CD4-positive, alpha-beta T cell treated with Interleukin-4 for 1 hour (primary cell): ENCODE data around the gene KMT2E.
"Not testable (repeated sequence)": the region's sequence is repeated elsewhere in the genome, so short reads cannot be mapped to it uniquely, and the experiment has no call there.

Experiments
- DNase-seq, 2 donors: peaks; one replicate each; pipeline ENCODE4 v3.0.0-alpha.2; 2020 to 2022

KMT2E gene

DNA sequence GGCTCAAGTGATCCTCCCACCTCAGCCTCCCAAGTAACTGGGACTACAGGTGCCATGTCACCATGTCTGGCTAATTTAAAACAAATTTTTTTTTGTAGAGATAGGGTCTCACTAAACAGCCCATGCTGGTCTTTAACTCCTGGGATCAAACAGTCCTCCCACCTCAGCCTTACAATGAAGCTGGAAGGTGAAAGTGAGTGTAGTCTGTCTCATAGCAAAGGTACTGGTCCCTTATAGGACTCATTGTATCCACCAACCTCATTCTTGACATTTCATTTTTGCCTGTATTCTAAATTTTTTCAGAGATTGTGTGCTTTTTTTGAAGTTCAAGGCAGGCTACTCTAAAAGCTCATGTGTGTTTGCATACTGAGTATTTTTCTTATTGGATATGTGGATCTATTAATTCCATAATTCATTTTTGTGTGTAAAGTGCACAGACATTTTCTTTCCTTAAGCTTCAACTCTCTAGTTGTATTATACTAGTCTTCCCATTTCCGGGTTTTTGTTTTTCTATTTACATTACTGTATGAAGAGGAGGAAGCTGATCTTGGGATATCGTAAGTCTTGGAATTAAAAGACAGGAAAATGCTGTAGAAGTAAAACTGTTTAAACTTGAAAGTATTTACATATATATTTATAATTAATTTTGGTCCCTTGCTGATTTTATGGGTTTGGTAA is 13.3 kb downstream of the KMT2E start:
- no peak for DNase-seq

DNA sequence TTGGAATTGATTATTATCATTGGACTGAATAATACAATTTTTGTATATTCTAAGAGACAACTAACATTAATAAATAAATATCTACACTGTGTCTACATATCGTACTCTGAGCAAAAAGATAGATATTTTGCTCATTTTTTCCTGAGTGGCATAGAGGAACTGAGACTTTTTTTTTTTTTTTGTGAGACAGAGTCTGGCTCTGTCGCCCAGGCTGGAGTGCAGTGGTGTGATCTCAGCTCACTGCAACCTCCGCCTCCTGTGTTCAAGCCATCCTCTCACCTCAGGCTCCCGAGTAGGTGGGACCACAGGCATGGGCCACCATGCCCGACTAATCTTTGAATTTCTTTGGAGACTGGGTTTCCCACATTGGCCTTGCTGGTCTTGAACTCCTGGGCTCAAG is 14.0 kb downstream of the KMT2E start:
- no peak for DNase-seq

DNA sequence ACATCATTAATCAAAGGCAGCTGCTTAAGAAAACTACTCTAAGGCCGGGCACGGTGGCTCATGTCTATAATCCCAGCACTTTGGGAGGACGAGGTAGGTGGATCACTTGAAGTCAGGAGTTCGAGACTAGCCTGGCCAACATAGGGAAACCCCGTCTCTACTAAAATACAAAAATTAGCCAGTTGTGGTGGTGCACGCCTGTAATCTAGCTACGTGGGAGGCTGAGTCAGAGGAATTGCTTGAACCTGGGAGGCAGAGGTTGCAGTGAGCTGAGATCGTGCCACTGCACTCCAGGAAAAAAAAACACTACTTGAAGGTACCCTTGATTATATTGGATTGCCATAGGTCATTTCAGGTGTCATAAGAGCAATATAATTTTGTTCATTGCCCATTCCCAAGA is 14.9 kb downstream of the KMT2E start:
- DNase-seq, result not testable (repeated sequence)

DNA sequence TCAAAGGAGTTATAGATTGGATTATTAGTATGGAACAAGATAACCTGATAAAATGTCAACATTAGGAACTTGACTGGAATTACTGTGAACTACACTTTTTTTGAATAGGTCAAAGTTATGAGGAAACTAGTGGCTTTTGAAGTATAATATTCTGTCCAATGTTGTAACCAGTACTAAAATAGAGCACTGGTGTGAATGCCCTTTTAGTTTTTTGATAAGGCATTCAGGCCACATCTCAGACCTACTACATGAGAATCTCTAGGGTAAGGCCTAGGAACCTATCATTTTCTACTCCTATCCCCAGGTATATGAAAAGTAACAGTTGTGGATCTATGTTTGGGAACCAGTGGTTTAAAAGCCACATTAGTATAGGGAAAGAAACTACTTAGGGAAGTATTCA is 16.4 kb downstream of the KMT2E start:
- no peak for DNase-seq

DNA sequence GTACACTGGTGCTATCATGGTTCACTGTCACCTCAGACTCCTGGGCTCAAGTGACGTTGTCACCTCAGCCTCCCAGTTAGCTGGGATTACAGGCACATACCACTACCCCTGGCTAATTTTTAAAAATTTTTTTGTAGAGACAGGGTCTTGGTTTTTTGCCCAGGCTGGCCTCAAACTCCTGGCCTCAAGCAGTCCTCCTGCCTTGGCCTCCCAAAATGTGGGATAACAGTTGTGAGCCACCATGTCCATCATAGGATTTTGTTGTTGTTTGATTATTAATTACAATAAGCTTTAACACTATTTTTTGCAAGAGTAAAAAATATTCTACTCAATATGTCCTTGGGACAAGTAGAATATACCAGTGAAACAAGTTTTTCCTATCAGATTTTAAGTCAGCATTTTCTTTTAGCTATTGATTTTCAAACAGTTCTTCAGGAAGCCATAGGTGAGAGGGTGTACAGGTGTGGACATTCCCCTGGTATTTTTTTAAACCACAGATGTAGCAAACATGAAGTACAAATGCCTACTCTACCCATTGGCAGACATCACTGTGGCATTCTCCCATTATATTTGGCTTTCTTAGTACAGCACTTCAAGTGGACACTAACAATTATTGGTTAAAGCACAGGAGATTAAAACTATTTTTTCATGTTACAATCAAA is 18.7 kb downstream of the KMT2E start:
- DNase-seq, result no peak

DNA sequence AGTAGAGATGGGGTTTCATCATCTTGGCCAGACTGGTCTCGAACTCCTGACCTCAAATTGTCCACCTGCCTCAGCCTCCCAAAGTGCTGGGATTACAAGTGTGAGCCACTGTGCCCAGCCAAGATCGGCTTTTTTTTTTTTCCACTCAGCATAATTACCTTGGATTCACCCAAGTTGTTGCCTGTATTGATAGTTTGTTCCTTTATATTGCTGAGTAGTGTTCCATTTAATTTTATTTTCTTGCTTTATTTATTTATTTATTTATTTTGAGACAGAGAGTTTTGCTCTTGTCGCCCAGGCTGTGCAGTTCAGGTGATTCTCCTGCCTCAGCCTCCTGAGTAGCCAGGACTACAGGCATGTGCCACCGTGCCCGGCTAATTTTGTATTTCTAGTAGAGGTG is 21.3 kb downstream of the KMT2E start:
- DNase-seq, result no peak

DNA sequence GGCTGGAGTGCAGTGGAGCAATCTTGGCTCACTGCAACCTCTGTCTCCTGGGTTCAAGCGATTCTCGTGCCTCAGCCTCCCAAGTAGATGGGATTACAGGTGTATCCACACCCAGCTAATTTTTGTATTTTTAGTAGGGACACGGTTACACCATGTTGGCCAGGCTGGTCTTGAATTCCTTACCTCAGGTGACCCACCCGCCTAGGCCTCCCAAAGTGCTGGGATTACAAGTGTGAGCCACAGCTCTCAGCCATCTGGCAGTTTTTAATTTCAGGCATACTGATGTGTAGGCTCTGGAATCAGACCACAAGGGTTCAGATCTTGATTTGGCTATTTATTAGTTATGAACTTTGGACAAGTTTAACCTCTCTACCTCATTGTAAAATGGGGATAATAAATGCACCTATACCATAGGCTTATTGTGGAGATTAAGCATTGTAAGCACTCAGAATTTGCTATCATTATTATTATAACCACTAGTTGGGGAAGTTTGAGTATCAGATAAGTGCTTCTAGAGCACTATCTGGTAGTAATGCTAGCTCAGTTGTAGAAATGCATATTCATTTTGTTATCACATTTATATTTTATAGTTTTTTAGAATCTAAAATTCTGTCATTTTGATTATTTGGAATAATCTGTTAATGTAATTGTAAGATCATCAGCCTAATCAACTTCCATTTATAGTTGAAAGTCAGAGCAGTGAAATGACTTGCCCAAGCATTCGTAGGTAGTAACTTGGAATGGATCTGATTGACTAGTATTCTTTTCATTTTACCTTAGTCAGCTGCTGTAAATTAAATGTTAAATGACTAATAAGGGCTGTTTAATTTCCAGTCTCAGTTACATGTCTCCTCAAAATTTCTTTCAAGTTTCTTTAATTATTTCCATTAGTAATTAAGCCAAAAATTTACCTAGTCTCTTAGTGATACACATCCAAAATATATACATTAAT is 22.5 kb downstream of the KMT2E start:
- no peak for DNase-seq

DNA sequence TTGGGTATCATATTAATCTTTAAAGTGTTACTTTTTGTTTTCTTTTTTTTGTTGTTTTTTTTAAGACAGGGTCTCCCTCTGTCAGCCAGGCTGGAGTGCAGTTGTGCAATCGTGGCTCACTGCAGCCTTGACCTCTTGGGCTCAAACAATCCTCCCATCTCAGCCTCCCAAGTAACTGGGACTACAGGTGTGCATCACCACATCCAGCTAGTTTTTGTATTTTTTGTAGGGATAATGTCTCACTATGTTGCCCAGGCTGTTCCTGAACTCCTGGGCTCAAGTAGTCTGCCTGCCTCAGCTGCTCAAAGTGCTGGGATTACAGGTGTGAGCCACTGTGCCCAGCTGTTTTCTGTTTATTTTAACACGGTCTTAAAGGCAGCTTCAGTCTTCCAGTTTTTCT is 23.3 kb downstream of the KMT2E start:
- DNase-seq, result no peak

DNA sequence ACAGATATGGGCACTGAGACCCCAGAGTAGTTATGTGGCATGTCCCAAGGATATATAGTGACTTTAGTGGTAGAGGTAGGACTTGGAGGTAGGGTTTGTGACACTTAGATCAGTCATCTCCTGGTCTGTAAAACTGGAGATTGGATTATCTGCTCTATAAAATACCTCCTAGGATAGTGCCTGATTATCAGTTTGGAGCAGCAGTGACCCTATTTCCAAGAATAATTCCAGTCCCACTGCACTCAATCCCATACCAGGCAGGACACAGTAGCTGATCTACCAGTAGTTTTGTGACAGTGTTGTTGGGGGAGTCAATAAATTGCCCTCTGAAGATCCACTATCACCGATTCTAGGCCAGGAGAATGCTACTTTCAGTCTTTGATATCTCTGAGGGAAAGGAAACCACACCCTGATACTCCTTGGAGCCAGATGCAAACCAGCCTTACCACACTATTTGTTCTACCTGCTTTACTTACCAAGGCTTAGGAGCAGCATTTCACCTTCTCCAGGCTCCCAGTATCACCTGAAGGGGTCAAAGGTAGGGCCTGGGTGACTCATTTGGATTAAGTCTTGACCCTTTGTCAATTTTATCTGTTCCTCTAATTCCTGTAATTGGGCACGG is 30.6 kb downstream of the KMT2E start:
- no peak for DNase-seq

DNA sequence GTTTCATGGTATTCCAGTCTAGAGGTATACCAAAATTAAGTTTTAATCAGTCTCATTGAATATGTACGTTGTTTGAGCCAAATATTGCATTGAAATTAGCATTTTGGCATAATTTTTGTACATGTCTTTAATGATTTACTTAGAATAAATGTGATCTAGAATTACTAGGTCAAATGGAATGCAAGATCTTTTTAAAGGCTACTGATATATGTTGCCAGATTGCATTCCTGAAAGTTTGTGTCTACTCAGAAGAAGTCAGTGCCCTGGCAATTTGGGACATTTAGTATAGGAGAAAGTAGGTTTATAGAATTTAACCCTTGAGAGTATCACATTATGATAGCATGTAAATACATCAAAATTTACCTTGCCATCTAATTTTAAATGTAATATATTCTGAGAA is 32.4 kb downstream of the KMT2E start:
- DNase-seq, result no peak

DNA sequence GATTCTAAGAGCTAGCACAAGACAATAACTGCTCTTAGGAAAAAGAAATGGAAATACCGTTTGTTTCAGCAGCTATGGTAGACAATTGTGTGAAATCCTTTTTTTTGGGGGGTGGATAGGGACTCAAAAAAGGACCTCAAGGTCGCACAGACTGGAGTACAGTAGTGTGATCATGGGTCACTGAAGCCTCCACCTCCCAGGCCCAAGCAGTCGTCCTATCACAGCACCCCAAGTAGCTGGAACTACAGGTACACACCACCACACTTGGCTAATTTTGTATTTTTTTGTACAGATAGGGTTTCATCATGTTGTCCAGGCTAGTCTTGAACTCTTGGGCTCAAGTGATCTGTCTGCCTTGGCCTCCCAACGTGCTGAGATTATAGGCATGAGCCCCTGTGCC is 33.9 kb downstream of the KMT2E start:
- no peak for DNase-seq

DNA sequence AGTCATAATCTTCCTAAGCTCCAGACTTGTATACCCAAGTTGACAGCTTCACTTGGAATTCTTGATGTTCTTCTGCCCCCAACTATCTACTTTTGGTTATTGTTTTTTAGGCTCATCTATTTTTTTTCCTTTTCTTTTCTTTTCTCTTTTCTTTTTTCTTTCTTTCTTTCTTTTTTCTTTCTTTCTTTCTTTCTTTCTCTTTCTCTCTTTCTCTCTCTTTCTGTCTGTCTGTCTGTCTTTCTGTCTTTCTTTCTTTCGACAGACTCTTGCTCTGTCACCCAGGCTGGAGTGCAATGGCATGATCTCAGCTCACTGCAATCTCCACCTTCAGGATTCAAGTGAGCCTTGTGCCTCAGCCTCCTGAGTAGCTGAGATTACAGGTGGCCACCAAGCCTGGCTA is 36.5 kb downstream of the KMT2E start:
- DNase-seq, result no peak

DNA sequence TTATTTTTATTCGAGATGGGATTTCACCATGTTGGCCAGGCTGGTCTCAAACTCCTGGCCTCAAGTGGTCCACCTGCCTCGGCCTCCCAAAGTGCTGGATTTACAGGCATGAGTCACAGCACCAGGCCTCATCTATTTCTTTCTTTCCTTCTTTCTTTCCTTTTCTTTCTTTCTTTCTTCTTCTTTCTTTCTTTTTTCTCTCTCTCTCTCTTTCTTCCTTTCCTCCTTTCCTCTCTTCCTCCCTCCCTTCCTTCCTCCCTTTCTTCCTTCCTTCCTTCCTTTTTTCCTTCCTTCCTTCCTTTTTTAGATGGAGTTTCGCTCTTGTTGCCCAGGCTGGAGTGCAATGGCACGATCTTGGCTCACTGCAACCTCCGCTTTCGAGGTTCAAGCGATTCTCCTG is 36.9 kb downstream of the KMT2E start:
- DNase-seq, result not testable (repeated sequence)

DNA sequence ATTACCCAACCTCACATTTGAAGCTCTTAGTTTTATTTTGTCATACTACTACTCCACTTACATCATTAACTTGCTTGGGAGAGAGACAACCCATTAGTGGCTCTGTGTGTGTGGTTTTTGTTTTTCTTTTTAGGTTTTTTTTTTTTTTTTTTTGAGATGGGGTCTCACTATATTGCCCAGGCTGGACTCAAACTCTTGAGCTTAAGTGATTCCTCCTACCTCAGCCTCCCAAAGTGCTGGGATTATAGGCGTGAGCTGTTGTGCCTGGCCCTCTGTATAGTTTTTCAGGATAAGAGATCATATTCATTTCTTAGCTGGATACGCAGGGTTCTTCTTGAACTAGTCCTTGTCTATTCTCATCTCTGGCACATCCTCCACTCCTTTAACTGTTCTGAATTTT is 41.1 kb downstream of the KMT2E start:
- DNase-seq, result no peak

DNA sequence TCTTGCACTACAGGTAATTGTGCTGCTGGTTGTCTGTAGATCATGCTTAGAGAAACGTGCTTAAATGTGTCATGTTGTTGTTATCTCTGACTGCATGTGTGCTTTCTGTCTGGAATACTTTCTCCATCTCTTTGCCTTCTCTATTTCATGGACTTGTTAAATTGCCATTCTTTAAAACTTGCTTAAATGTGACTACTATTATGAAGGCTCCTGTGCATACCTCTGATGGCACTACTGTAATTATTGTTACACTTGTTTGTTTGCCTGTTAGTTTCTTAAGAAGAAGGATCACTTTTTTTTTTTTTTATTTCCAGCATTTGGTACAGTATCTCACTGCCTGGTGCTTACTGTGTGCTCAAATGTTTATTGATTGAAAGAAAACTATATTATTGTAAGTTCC is 41.6 kb downstream of the KMT2E start:
- no peak for DNase-seq

DNA sequence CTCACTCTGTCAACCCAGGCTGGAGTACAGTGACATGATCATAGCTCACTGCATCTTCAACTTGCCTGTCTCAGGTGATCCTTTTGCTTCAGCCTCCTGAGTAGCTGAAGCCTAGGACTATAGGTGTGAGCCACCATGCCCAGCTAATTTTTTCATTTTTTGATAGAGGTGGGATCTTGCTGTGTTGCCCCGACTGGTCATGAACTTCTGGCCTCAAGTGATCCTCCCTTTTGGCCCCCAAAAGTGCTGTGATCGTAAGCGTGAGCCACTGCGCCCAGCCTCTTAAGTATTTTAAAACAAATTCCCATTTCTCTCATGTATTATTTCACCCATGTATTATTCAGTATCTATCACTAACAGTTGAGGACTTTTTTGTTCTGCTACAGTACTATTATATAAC is 43.5 kb downstream of the KMT2E start:
- no peak for DNase-seq

DNA sequence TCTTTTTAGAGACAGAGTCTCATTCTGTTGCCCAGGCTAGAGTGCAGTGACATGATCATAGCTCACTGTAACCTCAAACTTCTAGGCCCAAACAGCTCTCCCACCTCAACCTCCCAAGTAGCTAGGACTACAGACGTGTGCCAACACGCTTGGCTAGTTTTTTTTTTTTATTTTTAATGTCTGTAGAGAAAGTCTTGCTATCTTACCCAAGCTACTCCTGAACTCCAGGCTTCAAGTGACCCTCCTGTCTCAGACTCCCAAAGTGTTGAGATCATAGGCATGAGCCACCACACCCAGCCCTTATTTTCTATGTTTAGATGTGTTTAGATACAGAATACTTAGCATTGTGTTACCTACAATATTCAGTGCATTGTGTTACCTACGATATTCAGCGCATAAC is 46.4 kb downstream of the KMT2E start:
- DNase-seq, result no peak

DNA sequence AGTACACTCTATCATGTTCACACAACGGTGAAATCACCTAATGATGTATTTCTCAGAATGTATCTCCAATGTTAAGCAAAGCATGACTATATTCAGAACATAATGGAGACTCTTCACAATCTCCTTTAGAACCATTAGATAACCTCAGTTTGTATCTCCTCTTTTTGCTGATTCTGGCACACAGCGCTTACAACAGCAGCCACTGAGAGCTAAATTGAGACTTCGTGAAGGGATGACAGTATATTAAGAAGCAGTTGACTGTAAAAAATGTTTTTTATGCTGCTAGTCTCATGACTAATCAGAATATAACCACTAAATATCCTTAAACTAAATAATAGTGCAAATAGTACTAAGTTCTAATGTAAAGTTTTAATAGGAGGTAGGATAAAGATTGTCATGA is 46.9 kb downstream of the KMT2E start:
- DNase-seq, result no peak

DNA sequence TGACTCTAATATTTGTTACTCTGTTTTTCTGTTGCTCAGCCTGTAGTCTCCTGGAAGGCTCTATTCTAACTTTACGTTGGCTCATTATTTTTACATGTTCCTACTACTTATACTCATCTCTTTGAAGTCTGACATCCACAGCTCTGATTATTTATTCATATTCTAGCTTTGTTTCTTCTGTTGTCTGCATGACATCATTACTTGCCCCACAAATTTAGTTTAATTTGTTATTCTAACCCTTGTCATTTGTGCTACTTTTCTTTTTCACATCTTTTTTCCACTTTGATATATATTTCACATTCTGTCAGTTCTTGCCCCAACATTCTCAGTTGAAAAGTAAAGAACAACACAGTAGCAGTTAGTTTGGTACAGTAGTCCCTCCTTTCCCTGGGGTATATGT is 51.1 kb downstream of the KMT2E start:
- DNase-seq, result no peak

DNA sequence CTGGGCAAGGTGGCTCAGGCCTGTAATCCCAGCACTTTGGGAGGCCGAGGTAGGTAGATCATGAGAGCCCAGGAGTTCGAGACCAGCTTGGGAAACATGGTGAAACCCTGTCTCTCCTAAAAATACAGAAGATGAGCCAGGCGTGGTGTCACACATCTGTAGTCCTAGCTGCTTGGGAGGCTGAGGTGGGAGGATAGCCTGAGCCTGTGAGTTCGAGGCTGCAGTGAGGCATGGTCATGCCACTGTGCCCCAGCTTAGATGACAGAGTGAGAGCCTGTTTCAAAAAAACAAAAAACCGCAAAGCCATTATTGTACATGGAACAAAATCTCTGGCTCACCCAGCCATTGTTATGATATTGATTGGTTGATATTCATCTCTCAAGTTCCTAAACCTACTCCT is 53.7 kb downstream of the KMT2E start:
- no peak for DNase-seq

DNA sequence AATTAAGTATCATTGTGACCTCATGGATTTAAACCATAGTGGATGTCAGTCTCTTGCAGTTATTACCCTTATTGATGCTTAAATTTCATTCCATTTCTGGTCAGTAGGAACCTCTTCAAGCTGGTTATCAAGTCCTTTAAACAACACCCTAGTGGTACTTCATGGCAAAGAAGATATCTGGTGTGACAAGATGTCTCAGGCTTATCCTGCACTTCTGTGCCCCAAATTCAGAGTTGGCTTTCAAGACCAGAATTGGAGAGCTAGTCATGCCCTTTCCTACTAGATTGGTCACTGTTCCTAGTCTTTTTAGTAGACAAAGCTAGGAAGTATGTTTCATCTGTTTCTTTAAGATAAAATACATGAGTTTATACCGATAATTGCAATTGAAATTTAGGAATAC is 54.9 kb downstream of the KMT2E start:
- DNase-seq, result no peak

DNA sequence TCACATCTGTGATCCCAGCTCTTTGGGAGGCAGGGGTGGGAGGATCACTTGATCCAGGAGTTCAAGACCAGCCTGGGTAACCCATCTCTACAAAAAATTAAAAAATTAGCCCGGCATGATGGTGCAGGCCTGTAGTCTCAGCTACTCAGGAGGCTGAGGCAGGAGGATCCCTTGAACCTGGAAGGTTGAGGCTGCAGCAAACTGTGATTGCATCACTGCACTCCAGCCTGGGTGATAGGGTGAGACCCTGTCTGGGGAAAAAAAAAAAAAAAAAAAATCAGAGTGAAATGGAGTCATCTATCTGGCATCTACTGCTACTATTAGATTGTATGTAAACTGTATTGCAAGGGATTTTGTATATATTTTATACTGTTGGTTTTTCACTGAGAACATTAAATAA is 59.1 kb downstream of the KMT2E start:
- DNase-seq, result no peak

DNA sequence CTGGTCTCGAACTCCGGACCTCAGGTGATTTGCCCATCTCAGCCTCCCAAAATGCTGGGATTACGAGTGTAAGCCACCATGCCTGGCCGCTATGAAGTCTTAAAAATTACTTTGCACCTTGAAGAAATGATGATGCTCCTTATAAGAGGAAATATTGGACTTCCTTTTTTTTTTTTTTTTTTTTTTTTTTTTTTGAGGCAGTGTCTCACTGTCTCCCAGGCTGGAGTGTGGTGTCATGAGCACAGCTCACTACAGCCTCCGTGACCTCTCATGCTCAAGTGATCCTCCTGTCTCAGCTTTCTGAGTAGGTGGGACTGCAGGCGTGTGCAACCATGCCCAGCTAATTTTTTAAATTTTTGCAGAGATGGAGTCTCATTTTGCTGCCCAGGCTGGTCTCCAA is 65.3 kb downstream of the KMT2E start:
- no peak for DNase-seq

DNA sequence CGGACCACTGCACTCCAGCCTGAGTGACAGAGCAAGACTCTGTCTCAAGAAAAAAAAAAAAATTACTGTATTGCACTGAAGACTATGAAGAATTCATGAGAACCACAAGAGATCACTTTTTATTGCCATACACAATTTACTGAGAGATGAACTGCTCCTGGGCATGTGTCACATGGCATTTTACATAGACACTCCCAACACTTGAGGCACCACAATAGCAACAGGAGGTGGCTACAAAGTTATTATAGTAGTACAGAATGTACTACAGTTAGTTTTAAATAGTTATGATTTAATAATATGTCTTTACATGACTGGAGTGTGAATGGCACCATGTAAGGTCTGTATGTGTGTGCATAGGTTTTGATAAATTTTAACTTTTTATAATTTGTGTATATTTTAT is 70.6 kb downstream of the KMT2E start:
- DNase-seq, result no peak
